Measurements from ENCODE around the gene EIF3D. TPM values are rescaled to one million over a fixed set of nuclear protein-coding genes. Genes with fewer than 3 reads are reported as not detected.
"Not testable (repeated sequence)": the region's sequence is repeated elsewhere in the genome, so short reads cannot be mapped to it uniquely, and the experiment has no call there.

EIF3D gene
- total RNA-seq, 1 donor from 2014 or later, result 522 TPM

GRCh38 chr22:36548606-36549005 lies 19.6 kb upstream of the EIF3D start:
- no peak for DNase-seq

GRCh38 chr22:36546932-36547331 lies 18.0 kb upstream of the EIF3D start:
- DNase-seq, result peak; percentile 56

- DNase-seq, result peak; percentile 76
Measured at GRCh38 chr22:36546092-36546804, 17.3 kb upstream of the EIF3D start.

- DNase-seq, result no peak
Measured at GRCh38 chr22:36544107-36544620, 15.2 kb upstream of the EIF3D start.

GRCh38 chr22:36541831-36542411 lies 13.0 kb upstream of the EIF3D start:
- peak; percentile 84 for DNase-seq

- no peak for DNase-seq
Measured at GRCh38 chr22:36540867-36541642, 12.1 kb upstream of the EIF3D start.

GRCh38 chr22:36538529-36538928 lies 9.6 kb upstream of the EIF3D start:
- DNase-seq, result no peak

- DNase-seq, result no peak
Measured at GRCh38 chr22:36536717-36537116, 7.8 kb upstream of the EIF3D start.

GRCh38 chr22:36533320-36533719 lies 4.4 kb upstream of the EIF3D start:
- DNase-seq, result not testable (repeated sequence)

- DNase-seq, result no peak
Measured at GRCh38 chr22:36532466-36532865, 3.5 kb upstream of the EIF3D start.

- DNase-seq, result peak; percentile 56
Measured at GRCh38 chr22:36528341-36528740, 625 bp downstream of the EIF3D start.

GRCh38 chr22:36522662-36523061 lies 6.3 kb downstream of the EIF3D start:
- no peak for DNase-seq

GRCh38 chr22:36520423-36520822 lies 8.5 kb downstream of the EIF3D start:
- DNase-seq, result no peak

GRCh38 chr22:36519906-36520305 lies 9.1 kb downstream of the EIF3D start:
- DNase-seq, result not testable (repeated sequence)

- DNase-seq, result no peak
Measured at GRCh38 chr22:36514766-36515165, 14.2 kb downstream of the EIF3D start.

GRCh38 chr22:36512991-36513390 lies 16.0 kb downstream of the EIF3D start:
- DNase-seq, result no peak

GRCh38 chr22:36512333-36512732 lies 16.6 kb downstream of the EIF3D start:
- no peak for DNase-seq

GRCh38 chr22:36510966-36511881 lies 17.7 kb downstream of the EIF3D start:
- DNase-seq, result peak; percentile 72

GRCh38 chr22:36510384-36510783 lies 18.6 kb downstream of the EIF3D start:
- DNase-seq, result no peak

- no peak for DNase-seq
Measured at GRCh38 chr22:36507518-36508010, 21.4 kb downstream of the EIF3D start.

- peak; percentile 90 for DNase-seq
Measured at GRCh38 chr22:36506637-36507517, 22.1 kb downstream of the EIF3D start, which contains the start of gene FOXRED2. Gene FOXRED2, minus strand, starts transcription at chr22:36507040. Its CDS starts 618 bp downstream, at chr22:36506422.

All from dermis blood vessel endothelial cell (primary cell).